Diencephalon (tissue), 1 donor: ENCODE measurements around the gene TRAF1. TPM values are rescaled to one million over a fixed set of nuclear protein-coding genes. Genes with fewer than 3 reads are reported as not detected.

Experiments
- total RNA-seq: library from RNA; depleted of rRNA; stranded (reverse); fragments of >200 nt; gene quantifications from one replicate; pipeline ENCODE4 v1.2.3, GENCODE V29; 2014

TRAF1 gene, protein sequence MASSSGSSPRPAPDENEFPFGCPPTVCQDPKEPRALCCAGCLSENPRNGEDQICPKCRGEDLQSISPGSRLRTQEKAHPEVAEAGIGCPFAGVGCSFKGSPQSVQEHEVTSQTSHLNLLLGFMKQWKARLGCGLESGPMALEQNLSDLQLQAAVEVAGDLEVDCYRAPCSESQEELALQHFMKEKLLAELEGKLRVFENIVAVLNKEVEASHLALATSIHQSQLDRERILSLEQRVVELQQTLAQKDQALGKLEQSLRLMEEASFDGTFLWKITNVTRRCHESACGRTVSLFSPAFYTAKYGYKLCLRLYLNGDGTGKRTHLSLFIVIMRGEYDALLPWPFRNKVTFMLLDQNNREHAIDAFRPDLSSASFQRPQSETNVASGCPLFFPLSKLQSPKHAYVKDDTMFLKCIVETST
- 2.8 TPM for total RNA-seq

DNA sequence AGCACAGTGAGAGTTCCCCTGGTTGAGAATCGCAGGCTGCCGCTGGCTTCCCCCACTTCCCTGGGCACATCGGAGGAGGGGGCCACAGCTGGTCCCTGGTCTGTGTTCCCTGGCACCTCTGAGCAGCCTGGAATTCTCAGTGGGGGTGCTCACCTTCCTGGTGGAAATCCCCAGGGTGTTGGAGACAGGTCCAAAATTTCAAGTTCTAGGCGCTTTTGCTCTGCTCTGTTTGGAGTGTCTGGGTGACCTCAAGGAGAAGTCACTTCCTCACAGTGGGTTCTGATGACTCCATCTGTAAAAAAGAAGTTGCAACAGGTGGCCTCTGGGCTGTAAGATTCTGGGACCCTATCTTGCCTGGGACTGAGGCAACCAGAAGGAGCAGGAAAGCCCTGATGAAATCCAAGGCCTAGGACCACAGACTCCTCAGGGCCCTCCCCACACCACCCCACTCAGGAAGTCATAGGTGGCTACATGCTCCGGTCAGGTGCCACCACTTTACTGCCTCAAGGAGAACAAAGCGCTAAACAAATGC lies at the start of gene TRAF1:
Gene TRAF1 (minus strand): TSS at position 400 of the 532 bp plus-strand sequence. CDS start 721 bp downstream, outside the sequence.

DNA sequence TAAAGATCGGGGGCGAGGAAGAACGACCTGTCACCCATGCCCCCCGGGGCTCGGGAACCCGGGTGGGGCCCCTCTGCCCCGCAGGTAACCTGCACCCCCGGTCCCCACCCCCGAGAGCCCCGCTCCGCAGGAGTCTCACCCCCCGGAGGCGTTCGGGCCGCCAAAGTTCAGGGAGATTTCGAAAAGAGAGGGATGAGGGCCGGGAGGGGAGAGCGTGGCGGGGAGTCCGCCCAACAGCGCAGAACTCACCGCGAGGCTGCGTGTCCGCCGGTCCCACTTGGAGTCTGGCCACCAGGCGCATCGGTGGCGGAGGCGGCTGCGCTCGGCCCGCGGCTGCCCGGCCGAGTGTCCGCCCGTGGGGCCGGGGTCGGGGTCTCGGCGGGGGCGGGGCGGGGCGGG lies 49.8 kb downstream of the TRAF1 start, which contains the start of gene PHF19:
Gene PHF19 (minus strand): TSS at position 347 of the 399 bp plus-strand sequence. CDS start 2,447 bp downstream, outside the sequence.

Other genes starting within 250 kb of the TRAF1 start
- gene MEGF9, start 212.3 kb downstream of the TRAF1 start, total RNA-seq, result 60.7 TPM
- gene FBXW2, start 133.4 kb downstream of the TRAF1 start, total RNA-seq, result 63.7 TPM
- gene PSMD5, start 83.9 kb downstream of the TRAF1 start, total RNA-seq, result 37.8 TPM
- gene PHF19, start 49.6 kb downstream of the TRAF1 start, total RNA-seq, result 8.3 TPM
- gene C5, start 123.5 kb upstream of the TRAF1 start, total RNA-seq, result 6.9 TPM
- 19.1 TPM for gene CNTRL, start 148.2 kb upstream of the TRAF1 start, total RNA-seq